GM21447 (cell line): ENCODE measurements around the gene PRSS23.

Experiments
- ATAC-seq: cut with Tn5 transposase; IDR thresholded peaks from one replicate; pipeline ENCODE4 v1.9.1; 2021; ENCODE audit not compliant: unreplicated experiment

PRSS23 gene

GRCh38 chr11:86790195-86790725 is 10.1 kb upstream of the PRSS23 start:
- no peak for ATAC-seq

DNA sequence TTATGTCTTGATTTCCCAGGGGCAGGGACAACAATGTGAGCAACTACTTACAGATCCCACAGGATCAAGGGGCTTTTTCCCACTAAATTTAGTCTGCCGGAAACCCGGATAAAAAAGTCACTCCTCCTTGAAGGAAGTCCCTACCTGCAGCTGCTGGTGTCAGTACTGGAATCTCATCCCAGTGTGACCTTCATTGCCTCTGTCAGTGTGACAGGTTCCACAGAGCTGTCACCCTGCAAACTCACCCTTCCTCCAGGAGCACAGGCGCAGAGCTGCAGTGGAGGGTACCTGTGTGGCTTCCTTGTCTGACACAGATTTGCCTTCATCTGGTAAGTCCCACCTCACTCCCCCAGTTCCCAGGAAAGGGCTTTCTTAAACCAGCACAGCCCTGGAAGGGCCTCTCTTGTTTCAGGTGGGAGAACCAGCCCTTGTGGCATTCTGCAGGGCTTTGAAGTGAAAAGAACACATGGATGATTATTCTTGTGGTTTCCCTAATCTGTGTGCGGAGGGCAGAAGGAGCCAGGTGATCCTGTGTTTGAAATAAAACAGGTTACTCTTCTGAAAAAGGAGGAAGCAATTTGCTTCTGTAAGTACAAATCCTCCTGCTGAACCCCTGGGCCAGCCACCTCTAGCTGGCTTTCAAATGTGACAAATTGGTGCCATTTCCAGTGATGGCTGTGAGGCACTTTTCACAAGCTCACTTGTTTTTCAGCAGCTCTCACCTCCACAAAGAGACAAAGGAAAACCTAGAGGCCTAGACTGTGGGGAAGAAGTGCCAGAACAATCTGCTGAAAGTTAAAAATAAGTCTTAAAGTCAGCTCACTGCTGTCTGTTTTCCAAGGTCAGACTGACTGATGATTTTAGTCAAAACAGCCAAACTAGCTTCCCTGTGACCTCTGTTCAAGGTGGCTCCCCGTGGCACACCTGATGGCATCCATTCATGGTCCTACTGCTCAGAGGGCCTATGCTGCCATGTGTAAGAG is 9.2 kb upstream of the PRSS23 start:
- no peak for ATAC-seq

DNA sequence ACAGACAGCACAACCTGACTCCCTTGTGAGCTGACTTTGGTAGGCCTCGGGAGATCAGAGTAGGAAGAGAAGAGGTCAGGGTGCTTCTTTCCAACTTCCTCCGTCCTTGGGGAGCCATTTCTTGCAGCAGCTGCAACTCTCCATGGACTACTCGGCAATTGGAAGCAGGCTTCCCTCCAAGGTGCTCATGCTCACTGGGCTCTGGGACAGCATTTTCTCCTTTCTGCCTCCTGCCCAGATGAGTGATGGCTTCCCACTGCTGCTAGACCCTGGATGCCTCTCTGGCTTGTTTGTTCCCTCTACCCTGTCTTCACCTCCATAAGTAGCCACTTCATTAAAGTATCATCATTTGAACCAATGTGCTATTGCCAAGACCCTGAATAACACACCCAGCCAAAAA is 8.2 kb upstream of the PRSS23 start:
- ATAC-seq: no peak

DNA sequence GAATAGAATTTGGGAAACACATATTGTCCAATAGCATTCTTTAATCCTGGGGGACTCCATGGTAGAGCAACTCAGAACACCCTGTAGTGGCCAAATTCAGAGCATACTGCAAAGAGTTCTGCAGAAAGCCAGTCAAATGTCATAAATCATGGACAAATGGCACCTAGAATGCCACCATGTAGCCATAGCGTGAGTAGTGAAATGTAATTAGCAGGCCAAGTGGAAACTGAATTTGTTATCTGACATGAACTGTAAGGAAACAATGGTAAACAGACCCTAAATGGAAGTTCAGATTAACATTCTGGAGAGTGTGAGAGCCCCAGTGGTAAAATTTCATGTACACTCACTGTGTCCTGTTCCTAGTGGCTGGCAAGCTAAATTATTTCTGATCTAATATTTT is 7.0 kb upstream of the PRSS23 start:
- ATAC-seq: no peak

- ATAC-seq: no peak
These were observed 4.8 kb upstream of the PRSS23 start for GRCh38 chr11:86795511-86795910.

DNA sequence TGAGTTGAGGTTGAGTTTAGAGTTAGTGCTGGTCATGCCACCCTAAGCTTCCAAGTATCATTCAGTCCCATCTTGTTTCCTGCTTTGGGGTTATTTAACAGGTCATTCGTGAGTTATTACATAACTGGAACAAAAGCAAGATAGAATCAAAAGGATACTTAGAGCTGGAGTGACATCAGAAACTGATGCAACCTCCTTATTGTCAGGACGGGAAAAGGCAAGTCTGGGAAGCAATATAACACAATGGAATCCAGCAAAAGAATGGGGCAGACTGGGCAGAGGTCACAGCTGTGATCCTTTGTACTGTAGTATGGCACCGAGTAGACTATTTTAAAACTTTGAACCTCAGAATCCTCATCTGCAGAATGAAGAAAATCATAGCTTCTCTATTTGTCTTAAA is 4.4 kb upstream of the PRSS23 start:
- ATAC-seq: no peak

DNA sequence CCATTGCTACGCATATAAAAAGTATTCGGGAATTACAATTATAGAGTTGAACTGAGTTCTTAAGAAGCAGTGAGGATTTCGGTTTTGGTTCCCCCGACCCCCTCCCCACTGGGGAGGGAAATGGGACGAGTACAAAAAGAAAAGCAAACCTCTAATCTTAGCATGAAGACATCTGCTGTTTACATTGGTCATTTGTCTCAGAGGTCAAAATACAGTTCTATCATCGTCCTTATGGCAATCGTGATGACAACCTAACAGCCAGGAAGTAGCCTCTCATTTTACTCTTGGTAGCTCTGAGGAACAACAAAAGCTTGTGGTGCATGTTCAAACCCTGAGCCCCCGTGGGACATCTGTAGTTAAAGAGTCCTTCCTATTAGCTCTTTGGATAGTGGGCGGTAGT is 3.2 kb upstream of the PRSS23 start:
- ATAC-seq: no peak

- ATAC-seq: no peak
These were observed 1.4 kb upstream of the PRSS23 start for GRCh38 chr11:86798988-86799387.

DNA sequence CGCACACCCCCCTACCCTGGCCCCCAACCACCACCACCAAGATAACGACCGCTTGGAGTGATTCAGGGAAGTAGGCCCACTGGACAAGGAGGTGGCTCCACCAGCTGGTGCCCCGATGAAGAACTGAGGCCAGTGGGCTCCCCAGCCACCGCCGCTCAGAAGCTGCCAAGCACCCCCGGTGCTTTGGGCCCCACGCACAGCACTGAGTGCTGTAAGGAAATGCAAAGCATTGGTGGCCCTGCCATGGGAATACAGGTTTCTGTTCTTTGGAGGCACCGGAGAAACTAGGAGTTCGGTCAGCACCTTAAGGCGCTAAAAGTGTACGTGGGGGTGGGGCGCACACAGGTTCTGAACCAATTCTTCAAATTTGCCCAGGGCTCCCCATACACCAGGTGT is 664 bp upstream of the PRSS23 start:
- no peak for ATAC-seq

DNA sequence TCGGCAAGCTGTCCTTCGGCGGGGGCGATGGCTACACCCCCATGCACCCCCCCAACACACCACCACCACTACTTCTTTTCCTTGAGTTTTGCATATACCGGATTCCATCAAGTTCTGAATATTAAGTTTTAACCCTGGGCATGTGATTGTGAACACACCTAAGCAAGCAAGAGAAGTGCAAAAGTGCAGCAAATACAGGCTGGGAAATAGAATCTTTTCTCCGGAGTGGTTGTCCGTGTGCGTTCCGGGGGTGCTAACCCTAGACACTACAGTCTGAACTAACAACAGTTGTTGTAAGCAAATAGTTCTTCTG is 574 bp downstream of the PRSS23 start:
- ATAC-seq: no peak

DNA sequence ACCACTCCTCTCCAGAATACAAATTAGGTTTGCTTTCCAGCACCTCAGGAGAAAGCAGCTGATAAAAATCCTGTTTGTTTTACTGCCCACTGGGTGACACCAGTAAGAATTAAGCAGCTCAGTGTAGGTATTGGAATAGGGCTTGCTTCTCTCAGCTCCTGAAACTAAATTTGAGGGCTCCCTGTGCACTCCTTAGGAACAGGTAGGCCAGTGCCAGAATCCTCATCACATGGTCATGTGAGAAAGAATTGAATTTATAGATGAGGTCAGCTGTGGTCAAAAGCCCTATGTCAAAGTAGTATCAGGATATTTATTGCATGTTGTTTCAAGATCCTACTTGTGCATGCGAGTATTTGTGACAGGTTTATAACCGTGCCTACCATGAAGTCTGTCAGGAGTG is 1.0 kb downstream of the PRSS23 start:
- no peak for ATAC-seq

- no peak for ATAC-seq
These were observed 1.8 kb downstream of the PRSS23 start for GRCh38 chr11:86802146-86802545.

DNA sequence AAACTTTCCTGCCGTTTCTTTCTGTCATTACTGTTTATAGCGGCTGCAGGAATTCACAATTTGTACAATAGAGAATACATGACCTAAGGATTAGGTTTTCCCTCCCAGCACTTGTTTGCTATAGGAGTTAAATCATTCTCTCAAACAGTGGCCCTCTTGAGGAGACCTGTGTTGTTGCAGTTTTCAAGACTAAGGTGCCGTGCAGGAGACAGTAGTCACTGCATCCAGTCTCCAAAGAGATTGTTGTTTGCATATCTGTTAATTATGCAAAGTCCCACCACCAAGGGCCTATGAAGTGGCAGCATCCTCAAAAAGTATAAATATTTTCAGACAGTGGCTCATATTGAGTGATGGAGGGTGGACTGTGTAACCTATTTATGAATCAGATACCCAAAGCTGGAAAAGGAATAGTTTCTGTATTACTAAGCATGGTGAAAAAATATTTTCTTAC is 2.3 kb downstream of the PRSS23 start:
- no peak for ATAC-seq

- ATAC-seq: no peak
These were observed 3.0 kb downstream of the PRSS23 start for GRCh38 chr11:86803136-86804045.

DNA sequence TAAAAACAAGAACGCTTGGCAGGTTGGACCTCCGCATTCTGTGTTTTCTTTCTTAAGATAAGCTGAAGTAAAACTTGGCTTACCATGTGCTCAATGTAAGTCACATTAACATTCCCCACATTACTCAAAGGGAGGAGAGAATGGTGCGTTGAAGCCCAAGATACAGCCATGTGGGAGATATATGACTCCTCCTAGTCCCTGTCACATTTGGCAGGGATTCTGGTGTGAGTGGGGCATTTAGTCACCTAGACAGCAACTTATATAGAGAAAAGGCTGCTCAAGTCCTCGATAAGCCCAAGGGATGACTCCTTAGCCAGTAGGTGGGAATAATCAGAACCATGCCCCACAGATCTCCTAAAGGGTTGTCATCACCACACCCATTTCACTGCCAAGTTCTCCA is 4.6 kb downstream of the PRSS23 start:
- ATAC-seq: no peak

DNA sequence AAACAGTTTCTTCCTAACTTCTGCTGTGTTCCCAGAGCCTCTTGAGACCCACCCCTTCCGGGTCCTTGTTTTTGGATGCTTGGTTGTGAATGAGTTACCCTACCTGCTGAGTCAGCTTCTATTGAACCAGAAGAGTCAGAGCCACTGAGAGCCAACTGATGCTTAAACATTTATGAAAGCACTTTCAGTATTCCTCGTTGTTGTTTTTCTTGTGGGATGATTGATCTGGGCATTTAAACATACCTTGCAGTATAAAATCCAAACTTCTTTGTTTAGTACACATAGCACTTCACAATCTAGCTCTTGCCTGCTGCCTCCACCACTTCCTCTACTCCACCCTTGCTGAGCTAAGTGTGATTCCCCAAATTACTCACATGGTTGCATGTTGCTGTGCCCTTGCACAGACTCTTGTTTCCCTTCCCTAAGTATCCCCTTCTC is 5.5 kb downstream of the PRSS23 start:
- ATAC-seq: peak; percentile 94

DNA sequence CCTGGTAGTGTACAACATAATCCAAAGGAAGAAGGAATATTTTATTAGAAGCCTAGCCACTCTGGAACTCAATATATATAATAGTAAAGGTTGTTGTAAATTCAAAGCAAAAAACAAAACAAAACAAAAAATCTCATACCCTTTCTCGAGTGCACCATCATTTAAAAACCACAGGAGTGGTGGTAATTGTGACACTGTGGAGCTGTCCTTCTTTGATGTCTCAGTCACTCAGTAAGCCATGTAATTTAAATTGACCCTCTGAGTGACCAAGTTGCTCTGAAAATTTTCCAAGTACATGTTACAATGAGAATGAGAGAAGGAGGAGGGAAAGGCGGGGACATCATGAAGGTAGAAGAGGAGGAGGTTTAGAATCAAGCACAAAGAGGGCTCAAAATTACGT is 6.6 kb downstream of the PRSS23 start:
- no peak for ATAC-seq

DNA sequence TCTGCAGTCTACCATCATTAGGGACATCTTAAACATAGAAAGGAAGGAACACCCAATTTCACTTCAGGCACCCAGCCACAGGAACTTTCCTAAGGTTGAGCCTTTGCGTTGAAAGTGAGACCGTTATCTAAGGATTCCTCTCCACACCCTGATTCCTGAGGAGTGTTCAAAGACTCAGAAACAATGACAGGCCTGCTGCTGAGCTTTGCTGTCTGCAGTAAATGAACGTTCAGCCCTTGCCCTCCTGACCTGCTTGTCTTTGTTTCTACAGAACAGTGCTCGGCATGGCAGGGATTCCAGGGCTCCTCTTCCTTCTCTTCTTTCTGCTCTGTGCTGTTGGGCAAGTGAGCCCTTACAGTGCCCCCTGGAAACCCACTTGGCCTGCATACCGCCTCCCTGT is 7.0 kb downstream of the PRSS23 start:
- ATAC-seq: no peak

- ATAC-seq: no peak
These were observed 9.2 kb downstream of the PRSS23 start for GRCh38 chr11:86809561-86809960.

DNA sequence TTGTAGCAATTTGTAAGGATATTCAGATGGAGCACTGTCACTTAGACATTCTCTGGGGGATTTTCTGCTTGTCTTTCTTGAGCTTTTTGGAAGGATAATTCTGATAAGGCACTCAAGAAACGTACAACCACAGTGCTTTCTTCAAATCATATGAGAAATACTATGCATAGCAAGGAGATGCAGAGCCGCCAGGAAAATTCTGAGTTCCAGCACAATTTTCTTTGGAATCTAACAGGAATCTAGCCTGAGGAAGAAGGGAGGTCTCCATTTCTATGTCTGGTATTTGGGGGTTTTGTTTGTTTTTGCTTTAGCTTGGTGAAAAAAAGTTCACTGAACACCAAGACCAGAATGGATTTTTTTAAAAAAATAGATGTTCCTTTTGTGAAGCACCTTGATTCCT is 9.9 kb downstream of the PRSS23 start:
- no peak for ATAC-seq

GRCh38 chr11:86811637-86812321 is 11.4 kb downstream of the PRSS23 start:
- no peak for ATAC-seq
